ENCODE results near the gene SENP7.
"Not testable (repeated sequence)": the region's sequence is repeated elsewhere in the genome, so short reads cannot be mapped to it uniquely, and the experiment has no call there.

Gene SENP7

GRCh38 chr3:101453961-101454360 lies 59.1 kb downstream of the SENP7 start:
- no peak for DNase-seq (ENCODE audit: low read depth in 2 of 2)

- not testable (repeated sequence) for DNase-seq (ENCODE audit: low read depth in 2 of 2)
These were observed 74.4 kb downstream of the SENP7 start for GRCh38 chr3:101438641-101439040.

- DNase-seq (ENCODE audit: low read depth in 2 of 2), result no peak
These were observed 79.4 kb downstream of the SENP7 start for GRCh38 chr3:101433652-101434051.

- no peak for DNase-seq (ENCODE audit: low read depth in 2 of 2)
These were observed 88.8 kb downstream of the SENP7 start for GRCh38 chr3:101423984-101424888.

- DNase-seq (ENCODE audit: low read depth in 2 of 2), result no peak
These were observed 94.2 kb downstream of the SENP7 start for GRCh38 chr3:101418851-101419250.

- DNase-seq (ENCODE audit: low read depth in 2 of 2), result no peak
These were observed 98.9 kb downstream of the SENP7 start for GRCh38 chr3:101414121-101414520.

- no peak for DNase-seq (ENCODE audit: low read depth in 2 of 2)
These were observed 99.4 kb downstream of the SENP7 start for GRCh38 chr3:101413656-101414055.

GRCh38 chr3:101391413-101391950 lies 121.5 kb downstream of the SENP7 start:
- DNase-seq (ENCODE audit: low read depth in 2 of 2), result no peak

- DNase-seq (ENCODE audit: low read depth in 2 of 2), result no peak
These were observed 124.3 kb downstream of the SENP7 start for GRCh38 chr3:101388706-101389105.

GRCh38 chr3:101387351-101387750 lies 125.7 kb downstream of the SENP7 start:
- no peak for DNase-seq (ENCODE audit: low read depth in 2 of 2)

GRCh38 chr3:101384426-101384825 lies 128.6 kb downstream of the SENP7 start:
- no peak for DNase-seq (ENCODE audit: low read depth in 2 of 2)

- DNase-seq (ENCODE audit: low read depth in 2 of 2), result no peak
These were observed 129.4 kb downstream of the SENP7 start for GRCh38 chr3:101383656-101384055.

- DNase-seq (ENCODE audit: low read depth in 2 of 2), result no peak
These were observed 129.8 kb downstream of the SENP7 start for GRCh38 chr3:101383156-101383575.

GRCh38 chr3:101381809-101382208 lies 131.2 kb downstream of the SENP7 start:
- no peak for DNase-seq (ENCODE audit: low read depth in 2 of 2)

GRCh38 chr3:101379658-101380376 lies 133.2 kb downstream of the SENP7 start:
- DNase-seq (ENCODE audit: low read depth in 2 of 2), result no peak

- DNase-seq (ENCODE audit: low read depth in 2 of 2), result no peak
These were observed 135.2 kb downstream of the SENP7 start for GRCh38 chr3:101377796-101378195.

- DNase-seq (ENCODE audit: low read depth in 2 of 2), result no peak
These were observed 135.8 kb downstream of the SENP7 start for GRCh38 chr3:101377209-101377608.

- no peak for DNase-seq (ENCODE audit: low read depth in 2 of 2)
These were observed 137.4 kb downstream of the SENP7 start for GRCh38 chr3:101375586-101375985.

GRCh38 chr3:101362406-101362805 lies 150.6 kb downstream of the SENP7 start:
- no peak for DNase-seq (ENCODE audit: low read depth in 2 of 2)

GRCh38 chr3:101351829-101352228 lies 161.2 kb downstream of the SENP7 start:
- no peak for DNase-seq (ENCODE audit: low read depth in 2 of 2)

- DNase-seq (ENCODE audit: low read depth in 2 of 2), result no peak
These were observed 172.4 kb downstream of the SENP7 start for GRCh38 chr3:101340591-101340990.

GRCh38 chr3:101333883-101334282 lies 179.1 kb downstream of the SENP7 start:
- DNase-seq (ENCODE audit: low read depth in 2 of 2), result no peak

All from stimulated activated CD8-positive, alpha-beta memory T cell treated with anti-CD3 and anti-CD28 coated beads, Interleukin-15, amount 100 ng/mL, for 4 hours (primary cell).